Measurements from ENCODE around the gene ZSCAN31. TPM values are rescaled to one million over a fixed set of nuclear protein-coding genes. Genes with fewer than 3 reads are reported as not detected.
"Not testable (repeated sequence)": the region's sequence is repeated elsewhere in the genome, so short reads cannot be mapped to it uniquely, and the experiment has no call there.

ZSCAN31 gene
- polyA plus RNA-seq, 4 donors, result 1.3 to 5.1 (median 4.0) TPM

- Histone ChIP-seq H3K27me3 (ENCODE audit: control insufficient read depth in 3 of 3, insufficient read depth in 3 of 3, low read length in 3 of 3) (no peaks in the 10 kb centered on the region), H3K4me1 (ENCODE audit: control insufficient read depth in 3 of 3, insufficient read depth in 2 of 3, low read depth in 1 of 3, low read length in 2 of 3) (no peaks in the 10 kb centered on the region), H3K9me3 (ENCODE audit: control insufficient read depth in 2 of 2, insufficient read depth in 1 of 2, low read depth in 1 of 2, low read length in 1 of 2) (peaks cover 0 to 37% of the 10 kb centered on the region in 2 donors), H3K4me3 (ENCODE audit: low read depth in 1 of 3, low read length in 3 of 3) (no peak overlapping the region), H3K27ac (ENCODE audit: low read depth in 1 of 3, low read length in 2 of 3) (no peak overlapping the region), H3K36me3 (ENCODE audit: control insufficient read depth in 3 of 3, insufficient read depth in 2 of 3, low read depth in 1 of 3, low read length in 3 of 3) (peaks cover 3 to 13% (median 11%) of the 10 kb centered on the region in 3 donors)
- FAIRE-seq (no peak), DNase-seq (no peak)
- WGBS, 3 donors, result 97% methylated on average over 1 of the region's 1 CpG
Observed at GRCh38 chr6:28323813-28324424, 12.0 kb downstream of the ZSCAN31 start.

DNA sequence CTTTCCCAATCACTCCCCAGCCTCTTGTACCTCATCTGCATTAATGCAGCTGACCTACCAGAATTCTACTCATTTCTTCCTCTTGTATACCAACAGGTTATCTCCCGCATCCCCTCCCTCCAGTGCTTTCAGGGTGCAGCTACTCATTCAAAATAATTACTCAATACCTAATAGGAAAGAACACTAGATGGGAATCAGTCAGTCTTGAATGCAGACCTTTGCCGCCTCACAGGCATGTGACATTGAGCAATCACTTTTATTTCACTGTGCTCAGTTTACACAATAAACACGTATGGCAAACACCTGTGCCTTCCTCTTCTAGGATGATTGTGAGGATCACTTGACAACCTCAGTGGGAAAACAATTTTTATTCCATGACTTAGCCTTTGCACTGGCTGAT is 13.3 kb downstream of the ZSCAN31 start:
- Histone ChIP-seq H3K27ac (ENCODE audit: low read depth in 1 of 3, low read length in 2 of 3) (no peak overlapping the region), H3K27me3 (ENCODE audit: control insufficient read depth in 3 of 3, insufficient read depth in 3 of 3, low read length in 3 of 3) (no peaks in the 10 kb centered on the region), H3K4me1 (ENCODE audit: control insufficient read depth in 3 of 3, insufficient read depth in 2 of 3, low read depth in 1 of 3, low read length in 2 of 3) (no peaks in the 10 kb centered on the region), H3K4me3 (ENCODE audit: low read depth in 1 of 3, low read length in 3 of 3) (no peak overlapping the region), H3K36me3 (ENCODE audit: control insufficient read depth in 3 of 3, insufficient read depth in 2 of 3, low read depth in 1 of 3, low read length in 3 of 3) (peaks cover 3 to 11% (median 11%) of the 10 kb centered on the region in 3 donors), H3K9me3 (ENCODE audit: control insufficient read depth in 2 of 2, insufficient read depth in 1 of 2, low read depth in 1 of 2, low read length in 1 of 2) (peaks cover 0 to 33% of the 10 kb centered on the region in 2 donors)
- FAIRE-seq (no peak), DNase-seq (no peak)
- 88 to 91% (median 91%) methylated on average over 3 of the region's 3 CpGs for WGBS, 3 donors

GRCh38 chr6:28317866-28318265 is 18.1 kb downstream of the ZSCAN31 start:
- not testable (repeated sequence) for FAIRE-seq
- 93 to 97% (median 96%) methylated on average over 8 of the region's 8 CpGs for WGBS, 3 donors

GRCh38 chr6:28315628-28316027 is 20.3 kb downstream of the ZSCAN31 start:
- no peak for FAIRE-seq
- H3K4me3 ChIP-seq (ENCODE audit: low read depth in 1 of 3, low read length in 3 of 3), result no peak overlapping the region
- H3K27ac ChIP-seq (ENCODE audit: low read depth in 1 of 3, low read length in 2 of 3), result no peak overlapping the region
- H3K36me3 ChIP-seq (ENCODE audit: control insufficient read depth in 3 of 3, insufficient read depth in 2 of 3, low read depth in 1 of 3, low read length in 3 of 3), result no peaks in the 10 kb centered on the region
- no peak for DNase-seq
- WGBS, 3 donors, result 82 to 88% (median 86%) methylated on average over 3 of the region's 3 CpGs
- H3K9me3 ChIP-seq (ENCODE audit: control insufficient read depth in 2 of 2, insufficient read depth in 1 of 2, low read depth in 1 of 2, low read length in 1 of 2), result peaks cover 0 to 14% of the 10 kb centered on the region in 2 donors
- H3K4me1 ChIP-seq (ENCODE audit: control insufficient read depth in 3 of 3, insufficient read depth in 2 of 3, low read depth in 1 of 3, low read length in 2 of 3), result peaks cover 0 to 7% (median 0%) of the 10 kb centered on the region in 3 donors
- H3K27me3 ChIP-seq (ENCODE audit: control insufficient read depth in 3 of 3, insufficient read depth in 3 of 3, low read length in 3 of 3), result no peaks in the 10 kb centered on the region

More at GRCh38 chr6:28317866-28318265, 18.1 kb downstream of the ZSCAN31 start:
- H3K27me3 ChIP-seq (ENCODE audit: control insufficient read depth in 3 of 3, insufficient read depth in 3 of 3, low read length in 3 of 3); H3K36me3 ChIP-seq (ENCODE audit: control insufficient read depth in 3 of 3, insufficient read depth in 2 of 3, low read depth in 1 of 3, low read length in 3 of 3); H3K4me1 ChIP-seq (ENCODE audit: control insufficient read depth in 3 of 3, insufficient read depth in 2 of 3, low read depth in 1 of 3, low read length in 2 of 3); H3K9me3 ChIP-seq (ENCODE audit: control insufficient read depth in 2 of 2, insufficient read depth in 1 of 2, low read depth in 1 of 2, low read length in 1 of 2); H3K27ac ChIP-seq (ENCODE audit: low read depth in 1 of 3, low read length in 2 of 3); H3K4me3 ChIP-seq (ENCODE audit: low read depth in 1 of 3, low read length in 3 of 3); DNase-seq: not testable (repeated sequence)

DNA sequence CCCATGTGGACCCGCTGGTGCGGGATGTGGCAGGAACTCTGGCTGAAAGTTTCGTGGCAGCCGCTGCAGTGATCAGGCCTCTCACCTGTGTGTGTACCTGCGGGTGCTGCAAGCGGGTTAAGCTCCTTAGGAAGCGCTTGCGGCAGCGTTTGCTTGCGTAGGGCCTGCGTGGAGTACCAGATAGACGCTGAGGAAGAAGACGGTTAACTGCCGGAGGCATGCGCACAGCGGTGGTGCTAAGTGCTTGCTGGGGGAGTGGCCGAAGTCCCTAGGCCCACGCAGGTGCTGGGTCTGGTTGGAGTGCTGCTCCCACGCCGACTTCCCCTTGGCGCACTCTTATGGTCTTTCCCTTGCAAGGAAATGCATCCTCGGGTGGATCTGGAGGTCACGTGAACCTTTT is 23.0 kb downstream of the ZSCAN31 start:
- WGBS, 3 donors, result 90 to 96% (median 94%) methylated on average over 23 of the region's 23 CpGs
- FAIRE-seq (no peak), DNase-seq (no peak)
- H3K4me3 ChIP-seq (ENCODE audit: low read depth in 1 of 3, low read length in 3 of 3), result no peak overlapping the region
- H3K27ac ChIP-seq (ENCODE audit: low read depth in 1 of 3, low read length in 2 of 3), result no peak overlapping the region
- peaks cover 0 to 7% (median 0%) of the 10 kb centered on the region in 3 donors for H3K4me1 ChIP-seq (ENCODE audit: control insufficient read depth in 3 of 3, insufficient read depth in 2 of 3, low read depth in 1 of 3, low read length in 2 of 3)
- H3K27me3 ChIP-seq (ENCODE audit: control insufficient read depth in 3 of 3, insufficient read depth in 3 of 3, low read length in 3 of 3), result no peaks in the 10 kb centered on the region
- H3K9me3 ChIP-seq (ENCODE audit: control insufficient read depth in 2 of 2, insufficient read depth in 1 of 2, low read depth in 1 of 2, low read length in 1 of 2), result peaks cover 0 to 10% of the 10 kb centered on the region in 2 donors
- no peaks in the 10 kb centered on the region for H3K36me3 ChIP-seq (ENCODE audit: control insufficient read depth in 3 of 3, insufficient read depth in 2 of 3, low read depth in 1 of 3, low read length in 3 of 3)

GRCh38 chr6:28311139-28311823 is 24.7 kb downstream of the ZSCAN31 start:
- Histone ChIP-seq H3K9me3 (ENCODE audit: control insufficient read depth in 2 of 2, insufficient read depth in 1 of 2, low read depth in 1 of 2, low read length in 1 of 2) (peaks cover 0 to 10% of the 10 kb centered on the region in 2 donors), H3K36me3 (ENCODE audit: control insufficient read depth in 3 of 3, insufficient read depth in 2 of 3, low read depth in 1 of 3, low read length in 3 of 3) (no peaks in the 10 kb centered on the region), H3K4me3 (ENCODE audit: low read depth in 1 of 3, low read length in 3 of 3) (no peak overlapping the region), H3K4me1 (ENCODE audit: control insufficient read depth in 3 of 3, insufficient read depth in 2 of 3, low read depth in 1 of 3, low read length in 2 of 3) (peaks cover 0 to 7% (median 0%) of the 10 kb centered on the region in 3 donors), H3K27ac (ENCODE audit: low read depth in 1 of 3, low read length in 2 of 3) (no peak overlapping the region), H3K27me3 (ENCODE audit: control insufficient read depth in 3 of 3, insufficient read depth in 3 of 3, low read length in 3 of 3) (no peaks in the 10 kb centered on the region)
- 70 to 74% (median 71%) methylated on average over 9 of the region's 9 CpGs for WGBS, 3 donors
- DNase-seq, result no peak
- no peak for FAIRE-seq

GRCh38 chr6:28306363-28306762 is 29.6 kb downstream of the ZSCAN31 start:
- H3K9me3 ChIP-seq (ENCODE audit: control insufficient read depth in 2 of 2, insufficient read depth in 1 of 2, low read depth in 1 of 2, low read length in 1 of 2); H3K27me3 ChIP-seq (ENCODE audit: control insufficient read depth in 3 of 3, insufficient read depth in 3 of 3, low read length in 3 of 3); H3K36me3 ChIP-seq (ENCODE audit: control insufficient read depth in 3 of 3, insufficient read depth in 2 of 3, low read depth in 1 of 3, low read length in 3 of 3); FAIRE-seq; DNase-seq; H3K4me1 ChIP-seq (ENCODE audit: control insufficient read depth in 3 of 3, insufficient read depth in 2 of 3, low read depth in 1 of 3, low read length in 2 of 3); H3K27ac ChIP-seq (ENCODE audit: low read depth in 1 of 3, low read length in 2 of 3); H3K4me3 ChIP-seq (ENCODE audit: low read depth in 1 of 3, low read length in 3 of 3): not testable (repeated sequence)

DNA sequence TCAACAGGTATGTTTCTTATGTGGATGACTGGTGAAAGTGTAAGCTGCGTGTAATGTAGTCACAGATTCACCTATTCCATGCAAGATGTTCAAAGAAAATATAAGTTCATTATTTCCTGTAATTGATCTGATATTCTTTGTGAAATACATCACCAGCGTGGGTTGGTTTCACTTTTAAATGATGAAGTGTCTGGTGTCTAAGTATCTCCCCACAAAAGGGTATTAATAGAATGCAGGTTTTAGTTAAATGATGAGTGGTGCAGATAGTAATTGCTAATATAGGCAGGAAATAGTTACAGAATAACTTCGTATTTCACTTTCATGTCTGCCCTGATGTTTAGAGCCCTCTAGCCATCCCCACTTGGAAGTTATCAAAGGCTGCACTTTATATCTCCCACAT is 32.4 kb downstream of the ZSCAN31 start:
- H3K36me3 ChIP-seq (ENCODE audit: control insufficient read depth in 3 of 3, insufficient read depth in 2 of 3, low read depth in 1 of 3, low read length in 3 of 3), result no peaks in the 10 kb centered on the region
- H3K4me1 ChIP-seq (ENCODE audit: control insufficient read depth in 3 of 3, insufficient read depth in 2 of 3, low read depth in 1 of 3, low read length in 2 of 3), result no peaks in the 10 kb centered on the region
- DNase-seq, result no peak
- FAIRE-seq, result no peak
- 53 to 72% (median 72%) methylated on average over 3 of the region's 3 CpGs for WGBS, 3 donors
- H3K4me3 ChIP-seq (ENCODE audit: low read depth in 1 of 3, low read length in 3 of 3), result no peak overlapping the region
- no peak overlapping the region for H3K27ac ChIP-seq (ENCODE audit: low read depth in 1 of 3, low read length in 2 of 3)
- H3K9me3 ChIP-seq (ENCODE audit: control insufficient read depth in 2 of 2, insufficient read depth in 1 of 2, low read depth in 1 of 2, low read length in 1 of 2), result no peaks in the 10 kb centered on the region
- H3K27me3 ChIP-seq (ENCODE audit: control insufficient read depth in 3 of 3, insufficient read depth in 3 of 3, low read length in 3 of 3), result no peaks in the 10 kb centered on the region

Data from small intestine (tissue), 7 donors.